Neural progenitor cell (in vitro differentiated cells): ENCODE measurements around the gene SMURF1. TPM values are rescaled to one million over a fixed set of nuclear protein-coding genes. Genes with fewer than 3 reads are reported as not detected.

Experiments used
- DNase-seq: peaks from one replicate; pipeline ENCODE4 v3.0.0-alpha.2; 2016; ENCODE audit warnings: low spot score
- H2AFZ ChIP-seq: fragments of 200-600 bp; sonication (generic); replicated peaks from 2 replicates; pipeline ENCODE4 v1.6.1; 2016; ENCODE audit warnings: antibody characterized with exemption
- H3F3A ChIP-seq: fragments of 200-600 bp; sonication (generic); 2 replicates; pipeline ENCODE4 v1.6.1; 2016; ENCODE audit warnings: antibody characterized with exemption, low read depth
- H3K27ac ChIP-seq: fragments of 200-600 bp; sonication (generic); 2 replicates; pipeline ENCODE4 v1.5.1; 2016; ENCODE audit warnings: mild to moderate bottlenecking
- H3K27me3 ChIP-seq: fragments of 200-600 bp; sonication (generic); 2 replicates; pipeline ENCODE4 v1.6.1; 2016; ENCODE audit warnings: mild to moderate bottlenecking, moderate library complexity
- H3K36me3 ChIP-seq: fragments of 200-600 bp; sonication (generic); 2 replicates; pipeline ENCODE4 v1.5.1; 2016
- H3K4me1 ChIP-seq: fragments of 200-600 bp; sonication (generic); 2 replicates; pipeline ENCODE4 v1.6.1; 2016; ENCODE audit warnings: mixed run types
- H3K4me2 ChIP-seq: fragments of 200-600 bp; sonication (generic); 2 replicates; pipeline ENCODE4 v1.6.1; 2016
- H3K4me3 ChIP-seq: fragments of 200-600 bp; sonication (generic); 2 replicates; pipeline ENCODE4 v1.5.1; 2016
- H3K79me2 ChIP-seq: fragments of 200-600 bp; sonication (generic); 2 replicates; pipeline ENCODE4 v1.6.1; 2016; ENCODE audit warnings: low read depth
- H3K9ac ChIP-seq: fragments of 200-600 bp; sonication (generic); 2 replicates; pipeline ENCODE4 v1.6.1; 2016
- H3K9me3 ChIP-seq: fragments of 200-600 bp; sonication (generic); 2 replicates; pipeline ENCODE4 v1.5.1; 2016; ENCODE audit warnings: low read depth
- H4K20me1 ChIP-seq: fragments of 200-600 bp; sonication (generic); 2 replicates; pipeline ENCODE4 v1.6.1; 2016; ENCODE audit warnings: low read depth
- H3K27ac Mint-ChIP-seq: 3 replicates; pipeline ENCODE4 v1.8.0; 2021; ENCODE audit warnings: mixed read lengths
- H3K27me3 Mint-ChIP-seq: 2 replicates; pipeline ENCODE4 v1.8.0; 2022; ENCODE audit warnings: low read depth, mild to moderate bottlenecking, inconsistent platforms, moderate library complexity, mixed read lengths; ENCODE audit not compliant: insufficient read depth
- H3K36me3 Mint-ChIP-seq: 3 replicates; pipeline ENCODE4 v1.8.0; 2021; ENCODE audit warnings: mixed read lengths
- H3K4me1 Mint-ChIP-seq: 3 replicates; pipeline ENCODE4 v1.8.0; 2021; ENCODE audit warnings: mixed read lengths
- H3K4me3 Mint-ChIP-seq: 3 replicates; pipeline ENCODE4 v1.8.0; 2021; ENCODE audit warnings: mild to moderate bottlenecking, moderate library complexity, mixed read lengths
- H3K9me3 Mint-ChIP-seq: 3 replicates; pipeline ENCODE4 v1.8.0; 2020; ENCODE audit warnings: mixed read lengths
- CTCF ChIP-seq: fragments of 200-600 bp; sonication (generic); IDR thresholded peaks from 2 replicates; pipeline ENCODE4 v1.5.1; 2017; ENCODE audit warnings: antibody characterized with exemption, mild to moderate bottlenecking
- EZH2 ChIP-seq: fragments of 200-600 bp; sonication (generic); IDR thresholded peaks from 2 replicates; pipeline ENCODE4 v1.6.1; 2017; ENCODE audit warnings: antibody characterized with exemption, mild to moderate bottlenecking, moderate library complexity
- EZH2phosphoT487 ChIP-seq: fragments of 200-600 bp; sonication (generic); IDR thresholded peaks from 2 replicates; pipeline ENCODE4 v1.6.1; 2017; ENCODE audit warnings: antibody characterized with exemption
- total RNA-seq: library from RNA; depleted of rRNA; stranded (reverse); fragments of >200 nt; gene quantifications from 2 replicates; pipeline ENCODE4 v1.2.3, GENCODE V29; 2015; ENCODE audit warnings: low replicate concordance

Gene SMURF1
- total RNA-seq, 1 donor from 2014 or later: 31.0 TPM

GRCh38 chr7:98995523-98996149 is 148.3 kb downstream of the SMURF1 start:
- Mint-ChIP-seq H3K27ac (no peak overlapping the region), H3K4me3 (no peak overlapping the region), H3K9me3 (no peaks in the 10 kb centered on the region), H3K4me1 (no peaks in the 10 kb centered on the region), H3K36me3 (peaks cover 34% of the 10 kb centered on the region), H3K27me3 (no peaks in the 10 kb centered on the region)
- H3K4me1 ChIP-seq: no peaks in the 10 kb centered on the region
- no peaks in the 10 kb centered on the region for H3F3A ChIP-seq
- H3K4me3 ChIP-seq: no peak overlapping the region
- H3K36me3 ChIP-seq: no peaks in the 10 kb centered on the region
- DNase-seq: no peak
- H3K27ac ChIP-seq: no peak overlapping the region
- no peaks in the 10 kb centered on the region for H3K27me3 ChIP-seq
- no peak overlapping the region for H3K9ac ChIP-seq
- TF ChIP-seq EZH2phosphoT487: no peak
- no peak for TF ChIP-seq EZH2
- no peak for TF ChIP-seq CTCF
- H3K79me2 ChIP-seq: no peaks in the 10 kb centered on the region
- no peaks in the 10 kb centered on the region for H4K20me1 ChIP-seq
- no peaks in the 10 kb centered on the region for H3K9me3 ChIP-seq
- H3K4me2 ChIP-seq: no peak overlapping the region
- no peak overlapping the region for H2AFZ ChIP-seq

- Mint-ChIP-seq H3K27me3 (no peaks in the 10 kb centered on the region), H3K4me1 (no peaks in the 10 kb centered on the region), H3K9me3 (no peaks in the 10 kb centered on the region), H3K27ac (no peak overlapping the region), H3K36me3 (peaks cover 38% of the 10 kb centered on the region), H3K4me3 (no peak overlapping the region)
- Histone ChIP-seq H4K20me1 (no peaks in the 10 kb centered on the region), H3K4me1 (no peaks in the 10 kb centered on the region), H3K27me3 (no peaks in the 10 kb centered on the region), H3K4me3 (no peak overlapping the region), H3K9me3 (no peaks in the 10 kb centered on the region), H3K36me3 (no peaks in the 10 kb centered on the region), H3K27ac (no peak overlapping the region), H3F3A (no peaks in the 10 kb centered on the region), H3K9ac (no peak overlapping the region), H2AFZ (no peak overlapping the region), H3K4me2 (no peak overlapping the region), H3K79me2 (no peaks in the 10 kb centered on the region)
- DNase-seq: no peak
- TF ChIP-seq EZH2phosphoT487 (no peak), EZH2 (no peak), CTCF (no peak)
Observed at GRCh38 chr7:98995111-98995510, 148.8 kb downstream of the SMURF1 start.

DNA sequence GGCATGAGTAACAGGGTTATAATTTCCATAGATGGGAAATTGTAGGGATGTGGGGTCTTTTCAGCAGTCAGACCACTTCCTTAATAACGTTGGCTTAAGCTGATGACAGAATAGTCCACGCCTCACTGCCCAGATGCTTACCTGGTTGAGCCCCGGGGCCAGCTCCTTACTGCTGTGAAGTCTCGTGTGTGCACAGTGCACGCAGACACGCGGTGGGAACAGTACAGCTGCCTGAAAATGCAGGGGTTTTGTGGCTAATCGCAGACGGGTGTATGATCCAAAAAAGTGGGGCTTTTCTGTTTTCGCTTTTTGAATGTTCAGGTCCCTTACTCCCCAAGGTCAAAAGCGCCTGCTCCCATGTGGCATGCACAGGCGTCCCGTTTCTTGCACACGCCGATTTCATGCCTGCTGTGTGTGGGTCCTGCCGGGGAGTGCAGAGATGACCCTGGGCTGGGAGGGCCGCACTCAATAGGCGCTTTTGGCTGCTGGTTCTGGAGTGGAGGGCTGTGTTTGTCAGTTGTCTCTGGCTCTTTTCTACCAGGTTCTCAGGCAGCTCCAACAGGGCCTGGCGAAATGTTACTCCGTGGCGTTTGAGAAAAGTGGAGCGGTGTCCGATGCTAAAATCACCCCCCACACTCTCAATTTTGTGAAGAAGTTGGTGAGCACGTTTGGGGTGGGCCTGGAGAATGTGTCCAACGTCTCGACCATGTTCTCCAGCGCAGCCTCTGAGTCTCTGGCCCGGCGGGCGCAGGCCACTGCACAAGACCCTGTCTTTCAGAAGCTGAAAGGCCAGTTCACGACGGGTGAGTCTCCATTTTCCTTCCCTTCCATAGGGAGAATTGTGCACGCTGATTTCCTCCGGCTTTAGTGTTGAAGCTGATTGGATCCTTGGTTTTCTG is 149.6 kb downstream of the SMURF1 start:
- no peak overlapping the region for H3K4me3 Mint-ChIP-seq
- no peaks in the 10 kb centered on the region for H3K36me3 ChIP-seq
- TF ChIP-seq EZH2phosphoT487 (no peak), CTCF (no peak), EZH2 (no peak)
- H3K27me3 Mint-ChIP-seq: no peaks in the 10 kb centered on the region
- H3K36me3 Mint-ChIP-seq: peaks cover 43% of the 10 kb centered on the region
- H3K4me3 ChIP-seq: no peak overlapping the region
- no peak overlapping the region for H3K9ac ChIP-seq
- H4K20me1 ChIP-seq: no peaks in the 10 kb centered on the region
- no peaks in the 10 kb centered on the region for H3K79me2 ChIP-seq
- no peaks in the 10 kb centered on the region for H3K4me1 ChIP-seq
- no peak overlapping the region for H3K4me2 ChIP-seq
- H3K4me1 Mint-ChIP-seq: no peaks in the 10 kb centered on the region
- no peaks in the 10 kb centered on the region for H3K27me3 ChIP-seq
- no peak overlapping the region for H3K27ac Mint-ChIP-seq
- H2AFZ ChIP-seq: no peak overlapping the region
- H3F3A ChIP-seq: no peaks in the 10 kb centered on the region
- H3K9me3 ChIP-seq: no peaks in the 10 kb centered on the region
- H3K9me3 Mint-ChIP-seq: no peaks in the 10 kb centered on the region
- no peak overlapping the region for H3K27ac ChIP-seq
- no peak for DNase-seq
